Smooth muscle cell (in vitro differentiated cells): Measurements from ENCODE around the gene ACAP2. TPM values are rescaled to one million over a fixed set of nuclear protein-coding genes. Genes with fewer than 3 reads are reported as not detected.

ENCODE experiments used
- DNase-seq: peaks from one replicate; lab custom pipeline; 2025; ENCODE audit not compliant: unreplicated experiment; lab: John Stamatoyannopoulos, UW
- H2AFZ ChIP-seq: fragments of 200-600 bp; sonication (generic); 2 replicates; pipeline ENCODE4 v1.6.0; 2016; ENCODE audit warnings: antibody characterized with exemption, low read depth, mild to moderate bottlenecking
- H3F3A ChIP-seq: fragments of 200-600 bp; sonication (generic); 2 replicates; pipeline ENCODE4 v1.6.0; 2017; ENCODE audit warnings: antibody characterized with exemption, low read depth
- H3K27ac ChIP-seq: fragments of 200-600 bp; sonication (generic); 2 replicates; pipeline ENCODE4 v1.5.1; 2016; ENCODE audit warnings: low read depth, mild to moderate bottlenecking
- H3K27me3 ChIP-seq: fragments of 200-600 bp; sonication (generic); 2 replicates; pipeline ENCODE4 v1.6.1; 2016; ENCODE audit warnings: low read depth, mild to moderate bottlenecking
- H3K36me3 ChIP-seq: fragments of 200-600 bp; sonication (generic); 2 replicates; pipeline ENCODE4 v1.5.1; 2016; ENCODE audit warnings: low read depth
- H3K4me1 ChIP-seq: fragments of 200-600 bp; sonication (generic); 2 replicates; pipeline ENCODE4 v1.5.1; 2016; ENCODE audit warnings: low read depth
- H3K4me2 ChIP-seq: fragments of 200-600 bp; sonication (generic); 2 replicates; pipeline ENCODE4 v1.6.0; 2016; ENCODE audit warnings: mild to moderate bottlenecking
- H3K4me3 ChIP-seq: fragments of 200-600 bp; sonication (generic); 2 replicates; pipeline ENCODE4 v1.5.1; 2016; ENCODE audit warnings: mild to moderate bottlenecking
- H3K79me2 ChIP-seq: fragments of 200-600 bp; sonication (generic); 2 replicates; pipeline ENCODE4 v1.6.0; 2016; ENCODE audit warnings: low read depth, mild to moderate bottlenecking
- H3K9ac ChIP-seq: fragments of 200-600 bp; sonication (generic); 2 replicates; pipeline ENCODE4 v1.6.0; 2016; ENCODE audit warnings: low read depth
- H3K9me3 ChIP-seq: fragments of 200-600 bp; sonication (generic); replicated peaks from 2 replicates; pipeline ENCODE4 v1.5.1; 2016; ENCODE audit warnings: low read depth
- H4K20me1 ChIP-seq: fragments of 200-600 bp; sonication (generic); 2 replicates; pipeline ENCODE4 v1.6.0; 2016; ENCODE audit warnings: low read depth
- WGBS: methylation state at CpG from one replicate; pipeline ENCODE4 v1.1.7; 2016; ENCODE audit warnings: low lambda C conversion rate; 5-methylcytosine and 5-hydroxymethylcytosine counted together
- polyA plus RNA-seq: library from polyadenylated mRNA; unstranded; fragments of >200 nt; fragmentation: Nextera tagmentation; extraction: Ambion mirVana; gene quantifications from 2 replicates; pipeline ENCODE4 v1.2.1, GENCODE V29; 2016
- total RNA-seq: library from RNA; depleted of rRNA; stranded (reverse); fragments of >200 nt; gene quantifications from 2 replicates; pipeline ENCODE4 v1.2.3, GENCODE V29; 2014
- TF ChIP-seq, protein P1 (sequence below): fragments of 200-600 bp; sonication (generic); IDR thresholded peaks from 2 replicates; pipeline ENCODE4 v1.5.1; 2017; ENCODE audit warnings: borderline replicate concordance, mild to moderate bottlenecking, antibody characterized with exemption; ENCODE audit not compliant: insufficient read depth, poor library complexity, severe bottlenecking

The ACAP2 gene
- total and polyA plus RNA-seq, 2 experiments from 2014 or later: 19.8 to 41.8 TPM

DNA sequence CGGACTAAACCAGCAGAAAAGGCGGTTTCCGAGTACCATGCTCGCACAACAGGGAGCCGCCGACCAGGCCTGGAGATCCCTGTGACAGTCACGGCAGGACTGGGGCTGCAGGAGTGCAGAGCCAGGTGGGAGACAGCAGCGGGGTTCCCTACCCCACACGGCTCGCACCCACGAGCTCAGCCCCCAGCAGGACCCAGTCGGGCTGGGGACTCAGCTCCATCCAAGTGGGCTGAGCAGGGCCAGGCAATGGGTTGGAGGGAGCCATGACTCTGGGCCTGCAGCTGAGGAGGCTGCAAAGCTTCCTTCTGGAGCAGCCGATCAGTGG, 187.7 kb downstream of the ACAP2 start:
- Histone ChIP-seq H3F3A (peaks cover 25% of the 10 kb centered on the region), H3K4me1 (peaks cover 31% of the 10 kb centered on the region), H3K27me3 (no peaks in the 10 kb centered on the region), H3K27ac (no peak overlapping the region), H3K4me2 (no peak overlapping the region), H2AFZ (no peak overlapping the region), H3K79me2 (peaks cover 5% of the 10 kb centered on the region), H3K9me3 (no peaks in the 10 kb centered on the region), H4K20me1 (no peaks in the 10 kb centered on the region), H3K36me3 (no peaks in the 10 kb centered on the region), H3K4me3 (no peak overlapping the region), H3K9ac (no peak overlapping the region)
- TF ChIP-seq, protein P1, sequence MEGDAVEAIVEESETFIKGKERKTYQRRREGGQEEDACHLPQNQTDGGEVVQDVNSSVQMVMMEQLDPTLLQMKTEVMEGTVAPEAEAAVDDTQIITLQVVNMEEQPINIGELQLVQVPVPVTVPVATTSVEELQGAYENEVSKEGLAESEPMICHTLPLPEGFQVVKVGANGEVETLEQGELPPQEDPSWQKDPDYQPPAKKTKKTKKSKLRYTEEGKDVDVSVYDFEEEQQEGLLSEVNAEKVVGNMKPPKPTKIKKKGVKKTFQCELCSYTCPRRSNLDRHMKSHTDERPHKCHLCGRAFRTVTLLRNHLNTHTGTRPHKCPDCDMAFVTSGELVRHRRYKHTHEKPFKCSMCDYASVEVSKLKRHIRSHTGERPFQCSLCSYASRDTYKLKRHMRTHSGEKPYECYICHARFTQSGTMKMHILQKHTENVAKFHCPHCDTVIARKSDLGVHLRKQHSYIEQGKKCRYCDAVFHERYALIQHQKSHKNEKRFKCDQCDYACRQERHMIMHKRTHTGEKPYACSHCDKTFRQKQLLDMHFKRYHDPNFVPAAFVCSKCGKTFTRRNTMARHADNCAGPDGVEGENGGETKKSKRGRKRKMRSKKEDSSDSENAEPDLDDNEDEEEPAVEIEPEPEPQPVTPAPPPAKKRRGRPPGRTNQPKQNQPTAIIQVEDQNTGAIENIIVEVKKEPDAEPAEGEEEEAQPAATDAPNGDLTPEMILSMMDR: no peak
- WGBS: 95% methylated on average over 13 of the region's 13 CpGs
- DNase-seq: no peak

DNA sequence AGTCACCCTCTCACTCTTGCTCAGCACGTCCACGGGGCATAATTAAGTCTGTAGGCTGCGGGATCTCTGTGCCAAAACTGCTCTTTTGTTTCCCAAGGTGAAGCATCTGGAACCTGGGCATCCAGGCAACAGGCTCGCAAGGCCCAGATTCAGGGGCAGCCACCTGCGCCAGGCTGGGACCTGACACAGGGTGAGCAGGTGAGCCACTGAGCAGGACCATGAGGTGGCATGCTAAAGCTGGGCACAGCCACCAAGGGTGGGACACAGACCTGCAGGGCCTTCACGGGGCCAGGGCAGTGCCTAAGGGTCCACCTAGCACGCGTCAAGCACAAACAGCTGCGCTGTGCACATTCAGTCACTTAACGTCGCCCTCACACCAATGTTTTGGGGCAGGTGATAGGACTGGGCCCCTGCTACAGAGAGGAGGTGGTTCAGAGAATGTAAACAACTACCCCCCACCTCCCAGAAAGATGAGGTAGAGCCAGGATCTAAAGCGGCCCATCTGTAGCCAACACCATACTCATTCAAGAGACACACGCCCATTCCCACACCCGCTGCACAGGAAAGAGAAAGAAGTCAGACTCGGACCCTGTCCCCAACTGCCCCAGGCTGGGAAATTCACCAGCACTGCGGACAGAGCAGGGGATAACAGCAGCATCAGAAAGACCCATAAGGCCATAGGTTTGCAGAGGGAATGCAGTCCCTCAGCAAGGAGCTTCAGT, 188.2 kb downstream of the ACAP2 start:
- WGBS: 89% methylated on average over 16 of the region's 16 CpGs
- H3K36me3 ChIP-seq: no peaks in the 10 kb centered on the region
- TF ChIP-seq, protein P1: no peak
- H3K9me3 ChIP-seq: no peaks in the 10 kb centered on the region
- H3K4me3 ChIP-seq: no peak overlapping the region
- H3F3A ChIP-seq: peaks cover 24% of the 10 kb centered on the region
- H3K4me1 ChIP-seq: peaks cover 30% of the 10 kb centered on the region
- no peak for DNase-seq
- H3K27me3 ChIP-seq: no peaks in the 10 kb centered on the region
- H3K79me2 ChIP-seq: peaks cover 5% of the 10 kb centered on the region
- no peak overlapping the region for H3K27ac ChIP-seq
- no peaks in the 10 kb centered on the region for H4K20me1 ChIP-seq
- no peak overlapping the region for H3K9ac ChIP-seq
- H3K4me2 ChIP-seq: no peak overlapping the region
- H2AFZ ChIP-seq: no peak overlapping the region

DNA sequence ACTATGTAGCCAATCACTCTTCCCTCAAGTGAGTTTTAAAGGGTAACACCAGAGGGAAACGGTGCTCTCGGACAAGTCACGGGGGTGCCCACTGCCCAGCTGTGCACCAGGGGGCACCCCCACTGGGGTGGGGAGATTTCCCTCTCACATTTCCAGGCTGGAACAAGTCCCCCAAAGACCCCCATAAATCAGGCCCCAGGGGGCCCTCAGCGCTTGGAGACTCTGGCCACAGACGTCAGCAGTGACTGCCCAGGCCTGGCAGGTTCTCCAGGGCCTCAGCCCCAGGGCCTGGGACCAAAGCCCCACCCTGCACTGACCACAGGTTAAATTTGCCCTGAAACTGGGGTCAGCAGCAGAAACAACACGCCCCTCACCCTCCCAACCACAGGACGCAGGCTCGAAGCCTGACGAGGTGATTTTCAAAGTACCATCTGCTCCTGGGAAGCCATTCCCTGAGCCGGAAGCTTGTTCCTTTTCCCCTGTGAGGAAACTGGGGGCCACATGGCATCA, 188.8 kb downstream of the ACAP2 start:
- H3F3A ChIP-seq: peaks cover 19% of the 10 kb centered on the region
- H3K79me2 ChIP-seq: peaks cover 5% of the 10 kb centered on the region
- H3K9me3 ChIP-seq: no peaks in the 10 kb centered on the region
- no peaks in the 10 kb centered on the region for H3K36me3 ChIP-seq
- H3K4me1 ChIP-seq: peaks cover 26% of the 10 kb centered on the region
- H3K4me2 ChIP-seq: no peak overlapping the region
- no peak overlapping the region for H3K27ac ChIP-seq
- no peaks in the 10 kb centered on the region for H3K27me3 ChIP-seq
- DNase-seq: no peak
- WGBS: 86% methylated on average over 10 of the region's 10 CpGs
- no peak overlapping the region for H3K4me3 ChIP-seq
- H4K20me1 ChIP-seq: no peaks in the 10 kb centered on the region
- no peak overlapping the region for H2AFZ ChIP-seq
- H3K9ac ChIP-seq: no peak overlapping the region
- TF ChIP-seq, protein P1: no peak
